ENCODE data around the gene OR6N1. TPM values are rescaled to one million over a fixed set of nuclear protein-coding genes. Genes with fewer than 3 reads are reported as not detected.

Gene OR6N1
- total and polyA plus RNA-seq, 9 of the 15 experiments (the other 6 are each of a cell fraction or from before 2014, with no cell fraction given): 0.01 to 0.07 TPM; not detected in 7

DNA sequence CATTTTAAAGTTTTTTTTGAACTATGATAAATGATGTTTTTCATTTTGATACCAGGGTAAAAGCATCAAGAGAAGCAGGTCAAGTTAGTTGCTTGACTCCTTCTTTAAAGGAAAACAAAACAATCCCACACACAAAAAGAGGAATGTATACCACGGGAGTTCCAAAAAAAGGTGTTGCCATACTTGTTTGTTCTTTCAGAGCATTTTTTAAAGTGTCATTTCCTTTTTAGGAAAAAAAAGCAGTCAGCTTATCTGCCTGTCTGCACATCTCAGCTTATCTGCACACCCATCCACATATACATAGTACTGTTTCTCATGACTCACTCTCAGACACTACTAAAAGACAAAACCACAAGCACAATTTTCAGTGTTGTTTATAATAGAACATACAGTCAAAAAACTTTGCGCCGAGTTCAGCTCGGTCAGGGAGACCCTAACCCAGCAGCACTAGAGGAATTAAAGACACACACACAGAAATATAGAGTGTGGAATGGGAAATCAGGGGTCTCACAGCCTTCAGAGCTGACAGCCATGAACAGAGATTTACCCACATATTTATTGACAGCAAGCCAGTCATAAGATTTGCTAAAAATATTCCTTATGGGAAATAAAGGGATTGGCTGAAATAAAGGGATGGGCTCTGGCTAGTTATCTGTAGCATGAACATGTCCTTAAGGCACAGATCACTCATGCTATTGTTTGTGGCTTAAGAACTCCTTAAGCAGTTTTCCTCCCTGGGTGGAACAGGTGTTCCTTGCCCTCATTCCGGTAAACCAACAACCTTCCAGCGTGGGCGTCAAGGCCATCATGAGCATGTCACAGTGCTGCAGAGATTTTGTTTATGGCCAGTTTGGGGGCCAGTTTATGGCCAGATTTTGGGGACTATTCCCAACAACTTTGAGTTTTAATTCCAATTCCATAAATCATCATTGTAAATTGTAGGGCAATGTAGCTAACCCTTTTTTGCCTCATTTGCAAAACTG is 47.8 kb upstream of the OR6N1 start (continued):
- TF ChIP-seq CCAR2 (IDR thresholded peaks at IDR 0.05; ENCODE audit: low read depth, low read length) (no peak), E2F3 (CRISPR knock-in tag; IDR thresholded peaks at IDR 0.05) (no peak), SMAD3 (CRISPR knock-in tag; conservative IDR thresholded peaks at IDR 0.05) (no peak; the same call in 1 of the 2 replicates), NCOA4 (IDR thresholded peaks at IDR 0.05; ENCODE audit: partially characterized antibody) (no peak), ZNF311 (CRISPR knock-in tag; IDR thresholded peaks at IDR 0.05) (peak; percentile 52; the same call in 1 of the 2 replicates), ZNF239 (CRISPR knock-in tag; IDR thresholded peaks at IDR 0.05) (no peak; the same call in 1 of the 2 replicates), ZFP36 (IDR thresholded peaks at IDR 0.05; ENCODE audit: low read depth, low read length, partially characterized antibody) (peak; percentile 63), SMARCA5 (IDR thresholded peaks at IDR 0.05) (no peak), STAT5B (CRISPR knock-in tag; IDR thresholded peaks at IDR 0.05) (no peak), KHSRP (IDR thresholded peaks at IDR 0.05) (no peak), ZNF217 (CRISPR knock-in tag; IDR thresholded peaks at IDR 0.05) (no peak), ZNF785 (CRISPR knock-in tag; IDR thresholded peaks at IDR 0.05) (no peak), RHOXF2B (CRISPR knock-in tag; conservative IDR thresholded peaks at IDR 0.05) (no peak), GATAD2B (IDR thresholded peaks at IDR 0.05; ENCODE audit: borderline replicate concordance) (peak; percentile 96), SMARCC2 (IDR thresholded peaks at IDR 0.05; ENCODE audit: low read depth) (peak; percentile 96), ZNF175 (CRISPR knock-in tag; IDR thresholded peaks at IDR 0.05; ENCODE audit: low read depth) (0 out of 2 replicates have a peak, but pooled peaks have one; percentile 86), ZNF24 (IDR thresholded peaks at IDR 0.05) (no peak; the same call in 1 of the 2 replicates)
- TF ChIP-seq, protein P1, sequence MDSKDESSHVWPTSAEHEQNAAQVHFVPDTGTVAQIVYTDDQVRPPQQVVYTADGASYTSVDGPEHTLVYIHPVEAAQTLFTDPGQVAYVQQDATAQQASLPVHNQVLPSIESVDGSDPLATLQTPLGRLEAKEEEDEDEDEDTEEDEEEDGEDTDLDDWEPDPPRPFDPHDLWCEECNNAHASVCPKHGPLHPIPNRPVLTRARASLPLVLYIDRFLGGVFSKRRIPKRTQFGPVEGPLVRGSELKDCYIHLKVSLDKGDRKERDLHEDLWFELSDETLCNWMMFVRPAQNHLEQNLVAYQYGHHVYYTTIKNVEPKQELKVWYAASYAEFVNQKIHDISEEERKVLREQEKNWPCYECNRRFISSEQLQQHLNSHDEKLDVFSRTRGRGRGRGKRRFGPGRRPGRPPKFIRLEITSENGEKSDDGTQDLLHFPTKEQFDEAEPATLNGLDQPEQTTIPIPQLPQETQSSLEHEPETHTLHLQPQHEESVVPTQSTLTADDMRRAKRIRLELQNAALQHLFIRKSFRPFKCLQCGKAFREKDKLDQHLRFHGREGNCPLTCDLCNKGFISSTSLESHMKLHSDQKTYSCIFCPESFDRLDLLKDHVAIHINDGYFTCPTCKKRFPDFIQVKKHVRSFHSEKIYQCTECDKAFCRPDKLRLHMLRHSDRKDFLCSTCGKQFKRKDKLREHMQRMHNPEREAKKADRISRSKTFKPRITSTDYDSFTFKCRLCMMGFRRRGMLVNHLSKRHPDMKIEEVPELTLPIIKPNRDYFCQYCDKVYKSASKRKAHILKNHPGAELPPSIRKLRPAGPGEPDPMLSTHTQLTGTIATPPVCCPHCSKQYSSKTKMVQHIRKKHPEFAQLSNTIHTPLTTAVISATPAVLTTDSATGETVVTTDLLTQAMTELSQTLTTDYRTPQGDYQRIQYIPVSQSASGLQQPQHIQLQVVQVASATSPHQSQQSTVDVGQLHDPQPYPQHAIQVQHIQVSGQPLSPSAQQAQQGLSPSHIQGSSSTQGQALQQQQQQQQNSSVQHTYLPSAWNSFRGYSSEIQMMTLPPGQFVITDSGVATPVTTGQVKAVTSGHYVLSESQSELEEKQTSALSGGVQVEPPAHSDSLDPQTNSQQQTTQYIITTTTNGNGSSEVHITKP (IDR thresholded peaks at IDR 0.05; ENCODE audit: partially characterized antibody): no peak
- TF ChIP-seq, protein P2, sequence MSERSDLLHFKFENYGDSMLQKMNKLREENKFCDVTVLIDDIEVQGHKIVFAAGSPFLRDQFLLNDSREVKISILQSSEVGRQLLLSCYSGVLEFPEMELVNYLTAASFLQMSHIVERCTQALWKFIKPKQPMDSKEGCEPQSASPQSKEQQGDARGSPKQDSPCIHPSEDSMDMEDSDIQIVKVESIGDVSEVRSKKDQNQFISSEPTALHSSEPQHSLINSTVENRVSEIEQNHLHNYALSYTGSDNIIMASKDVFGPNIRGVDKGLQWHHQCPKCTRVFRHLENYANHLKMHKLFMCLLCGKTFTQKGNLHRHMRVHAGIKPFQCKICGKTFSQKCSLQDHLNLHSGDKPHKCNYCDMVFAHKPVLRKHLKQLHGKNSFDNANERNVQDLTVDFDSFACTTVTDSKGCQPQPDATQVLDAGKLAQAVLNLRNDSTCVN (CRISPR knock-in tag; IDR thresholded peaks at IDR 0.05): 0 out of 2 replicates have a peak, but pooled peaks have one; percentile 18
- TF ChIP-seq, protein P3, sequence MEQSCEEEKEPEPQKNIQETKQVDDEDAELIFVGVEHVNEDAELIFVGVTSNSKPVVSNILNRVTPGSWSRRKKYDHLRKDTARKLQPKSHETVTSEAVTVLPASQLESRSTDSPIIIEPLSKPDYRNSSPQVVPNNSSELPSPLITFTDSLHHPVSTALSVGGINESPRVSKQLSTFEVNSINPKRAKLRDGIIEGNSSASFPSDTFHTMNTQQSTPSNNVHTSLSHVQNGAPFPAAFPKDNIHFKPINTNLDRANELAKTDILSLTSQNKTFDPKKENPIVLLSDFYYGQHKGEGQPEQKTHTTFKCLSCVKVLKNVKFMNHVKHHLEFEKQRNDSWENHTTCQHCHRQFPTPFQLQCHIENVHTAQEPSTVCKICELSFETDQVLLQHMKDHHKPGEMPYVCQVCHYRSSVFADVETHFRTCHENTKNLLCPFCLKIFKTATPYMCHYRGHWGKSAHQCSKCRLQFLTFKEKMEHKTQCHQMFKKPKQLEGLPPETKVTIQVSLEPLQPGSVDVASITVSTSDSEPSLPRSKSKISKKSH (CRISPR knock-in tag; IDR thresholded peaks at IDR 0.05): no peak
- TF ChIP-seq, protein P4, sequence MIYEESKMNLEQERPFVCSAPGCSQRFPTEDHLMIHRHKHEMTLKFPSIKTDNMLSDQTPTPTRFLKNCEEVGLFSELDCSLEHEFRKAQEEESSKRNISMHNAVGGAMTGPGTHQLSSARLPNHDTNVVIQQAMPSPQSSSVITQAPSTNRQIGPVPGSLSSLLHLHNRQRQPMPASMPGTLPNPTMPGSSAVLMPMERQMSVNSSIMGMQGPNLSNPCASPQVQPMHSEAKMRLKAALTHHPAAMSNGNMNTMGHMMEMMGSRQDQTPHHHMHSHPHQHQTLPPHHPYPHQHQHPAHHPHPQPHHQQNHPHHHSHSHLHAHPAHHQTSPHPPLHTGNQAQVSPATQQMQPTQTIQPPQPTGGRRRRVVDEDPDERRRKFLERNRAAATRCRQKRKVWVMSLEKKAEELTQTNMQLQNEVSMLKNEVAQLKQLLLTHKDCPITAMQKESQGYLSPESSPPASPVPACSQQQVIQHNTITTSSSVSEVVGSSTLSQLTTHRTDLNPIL (CRISPR knock-in tag; IDR thresholded peaks at IDR 0.05): no peak

Data from K562 (cell line).